ENCODE data around the gene OXLD1. TPM values are rescaled to one million over a fixed set of nuclear protein-coding genes. Genes with fewer than 3 reads are reported as not detected.
"Not testable (repeated sequence)": the region's sequence is repeated elsewhere in the genome, so short reads cannot be mapped to it uniquely, and the experiment has no call there.

Gene OXLD1
- total RNA-seq, 2 experiments from 2014 or later: 53.0 to 56.1 TPM

- not testable (repeated sequence) for H3K9me3 Mint-ChIP-seq, H3K4me1 Mint-ChIP-seq, H3K4me3 Mint-ChIP-seq, H3K27ac Mint-ChIP-seq, H3K27me3 Mint-ChIP-seq
- DNase-seq: peak; percentile 22
- H3K36me3 Mint-ChIP-seq: peaks cover 13% of the 10 kb centered on the region
Measured at GRCh38 chr17:81675515-81676221, 9.3 kb upstream of the OXLD1 start.

- H3K27ac Mint-ChIP-seq: no peak overlapping the region
- peaks cover 2% of the 10 kb centered on the region for H3K4me1 Mint-ChIP-seq
- no peak overlapping the region for H3K4me3 Mint-ChIP-seq
- no peaks in the 10 kb centered on the region for H3K9me3 Mint-ChIP-seq
- no peaks in the 10 kb centered on the region for H3K27me3 Mint-ChIP-seq
- H3K36me3 Mint-ChIP-seq: peaks cover 24% of the 10 kb centered on the region
- DNase-seq: no peak
Measured at GRCh38 chr17:81673561-81674258, 7.3 kb upstream of the OXLD1 start.

DNA sequence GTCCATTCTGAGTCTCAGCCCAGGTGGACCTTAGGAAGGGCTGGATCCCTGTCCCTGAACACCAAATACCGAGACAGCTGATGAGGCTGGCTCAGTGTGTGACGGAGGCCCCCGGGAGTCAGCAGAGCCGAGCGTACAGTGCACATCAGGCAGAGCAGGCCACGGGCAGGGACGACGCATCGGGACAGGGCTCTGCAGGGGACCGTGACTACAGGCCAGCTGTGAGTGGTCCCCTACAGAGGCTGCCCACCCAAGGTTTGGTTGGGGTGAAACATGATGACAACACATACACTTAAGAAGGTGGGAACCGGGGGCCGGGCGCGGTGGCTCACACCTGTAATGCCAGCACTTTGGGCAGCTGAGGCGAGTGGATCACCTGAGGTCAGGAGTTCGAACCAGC lies 6.5 kb upstream of the OXLD1 start:
- Mint-ChIP-seq H3K27me3 (no peaks in the 10 kb centered on the region), H3K9me3 (no peaks in the 10 kb centered on the region), H3K4me1 (peaks cover 8% of the 10 kb centered on the region), H3K36me3 (peaks cover 30% of the 10 kb centered on the region), H3K27ac (no peak overlapping the region), H3K4me3 (no peak overlapping the region)
- no peak for DNase-seq

- H3K4me1 Mint-ChIP-seq: peaks cover 12% of the 10 kb centered on the region
- H3K4me3 Mint-ChIP-seq: no peak overlapping the region
- H3K36me3 Mint-ChIP-seq: peaks cover 34% of the 10 kb centered on the region
- no peak for DNase-seq
- H3K27ac Mint-ChIP-seq: no peak overlapping the region
- H3K27me3 Mint-ChIP-seq: no peaks in the 10 kb centered on the region
- no peaks in the 10 kb centered on the region for H3K9me3 Mint-ChIP-seq
Measured at GRCh38 chr17:81672504-81672903, 6.1 kb upstream of the OXLD1 start.

GRCh38 chr17:81667754-81668153 lies 1.3 kb upstream of the OXLD1 start:
- no peak for DNase-seq
- Mint-ChIP-seq H3K36me3 (peaks cover 59% of the 10 kb centered on the region), H3K4me3 (peak overlapping the region; percentile 98), H3K27ac (peak overlapping the region; percentile 99), H3K4me1 (peaks cover 33% of the 10 kb centered on the region), H3K9me3 (no peaks in the 10 kb centered on the region), H3K27me3 (no peaks in the 10 kb centered on the region)

- H3K4me1 Mint-ChIP-seq: peaks cover 37% of the 10 kb centered on the region
- H3K9me3 Mint-ChIP-seq: no peaks in the 10 kb centered on the region
- H3K36me3 Mint-ChIP-seq: peaks cover 51% of the 10 kb centered on the region
- H3K27ac Mint-ChIP-seq: peak overlapping the region; percentile 99
- no peak for DNase-seq
- peak overlapping the region; percentile 98 for H3K4me3 Mint-ChIP-seq
- H3K27me3 Mint-ChIP-seq: no peaks in the 10 kb centered on the region
Measured at GRCh38 chr17:81666092-81666341, 388 bp downstream of the OXLD1 start.

GRCh38 chr17:81665205-81666091 lies 957 bp downstream of the OXLD1 start:
- peaks cover 51% of the 10 kb centered on the region for H3K36me3 Mint-ChIP-seq
- peak; percentile 65 for DNase-seq
- no peaks in the 10 kb centered on the region for H3K9me3 Mint-ChIP-seq
- peak overlapping the region; percentile 99 for H3K27ac Mint-ChIP-seq
- H3K4me1 Mint-ChIP-seq: peaks cover 37% of the 10 kb centered on the region
- H3K27me3 Mint-ChIP-seq: no peaks in the 10 kb centered on the region
- peak overlapping the region; percentile 98 for H3K4me3 Mint-ChIP-seq

DNA sequence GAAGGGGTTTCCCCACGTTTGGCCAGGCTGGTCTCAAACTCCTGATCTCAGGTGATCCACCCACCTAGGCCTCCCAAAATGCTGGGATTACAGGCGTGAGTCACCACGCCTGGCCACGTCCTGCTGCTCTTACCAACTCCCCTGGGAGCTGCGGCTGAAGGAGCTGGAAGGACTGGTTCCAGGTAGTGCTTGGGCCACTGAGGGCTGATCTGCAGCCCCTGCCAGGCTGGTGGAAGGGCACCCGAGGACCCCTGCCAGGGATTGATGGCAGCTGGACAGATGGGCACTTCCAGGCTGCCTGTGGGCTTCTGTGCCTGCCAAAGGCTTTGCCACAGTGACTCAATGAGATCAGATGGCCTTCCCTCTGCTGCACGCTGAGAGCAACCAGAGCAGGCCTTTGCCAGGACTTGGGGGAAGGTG lies 2.3 kb downstream of the OXLD1 start:
- Mint-ChIP-seq H3K36me3 (peaks cover 42% of the 10 kb centered on the region), H3K27ac (peak overlapping the region; percentile 99), H3K27me3 (no peaks in the 10 kb centered on the region), H3K9me3 (no peaks in the 10 kb centered on the region), H3K4me1 (peaks cover 37% of the 10 kb centered on the region), H3K4me3 (peak overlapping the region; percentile 14)
- peak; percentile 25 for DNase-seq

- H3K36me3 Mint-ChIP-seq: peaks cover 24% of the 10 kb centered on the region
- DNase-seq: no peak
- H3K4me1 Mint-ChIP-seq: peaks cover 26% of the 10 kb centered on the region
- H3K27ac Mint-ChIP-seq: no peak overlapping the region
- H3K9me3 Mint-ChIP-seq: no peaks in the 10 kb centered on the region
- no peaks in the 10 kb centered on the region for H3K27me3 Mint-ChIP-seq
- no peak overlapping the region for H3K4me3 Mint-ChIP-seq
Measured at GRCh38 chr17:81662002-81662401, 4.4 kb downstream of the OXLD1 start.

DNA sequence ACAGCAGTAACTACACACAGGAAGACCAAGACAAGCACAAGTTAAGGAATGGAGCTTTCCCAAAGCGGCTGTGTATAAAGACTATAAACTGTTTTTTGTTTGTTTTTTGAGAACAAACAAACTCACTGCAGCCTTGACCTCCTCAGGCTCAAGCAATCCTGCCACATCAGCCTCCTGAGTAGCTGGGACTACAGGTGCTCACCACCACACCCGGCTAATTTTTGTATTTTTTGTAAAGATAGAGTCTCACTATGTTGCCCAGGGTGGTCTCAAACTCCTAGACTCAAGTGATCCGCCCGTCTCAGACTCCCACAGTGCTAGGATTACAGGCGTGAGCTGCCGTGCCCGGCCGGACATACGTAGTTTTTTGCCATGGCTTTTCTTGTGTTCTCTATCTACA lies 6.0 kb downstream of the OXLD1 start:
- Mint-ChIP-seq H3K36me3 (peaks cover 15% of the 10 kb centered on the region), H3K9me3 (no peaks in the 10 kb centered on the region), H3K4me3 (no peak overlapping the region), H3K27ac (no peak overlapping the region), H3K4me1 (peaks cover 25% of the 10 kb centered on the region), H3K27me3 (no peaks in the 10 kb centered on the region)
- no peak for DNase-seq

GRCh38 chr17:81659038-81659437 lies 7.4 kb downstream of the OXLD1 start:
- Mint-ChIP-seq H3K9me3 (no peaks in the 10 kb centered on the region), H3K27ac (no peak overlapping the region), H3K36me3 (peaks cover under 1% of the 10 kb centered on the region), H3K27me3 (no peaks in the 10 kb centered on the region), H3K4me3 (no peak overlapping the region), H3K4me1 (peaks cover 15% of the 10 kb centered on the region)
- no peak for DNase-seq

GRCh38 chr17:81656835-81657234 lies 9.6 kb downstream of the OXLD1 start:
- no peak overlapping the region for H3K4me3 Mint-ChIP-seq
- H3K4me1 Mint-ChIP-seq: peaks cover 12% of the 10 kb centered on the region
- no peaks in the 10 kb centered on the region for H3K9me3 Mint-ChIP-seq
- no peak overlapping the region for H3K27ac Mint-ChIP-seq
- DNase-seq: no peak
- H3K27me3 Mint-ChIP-seq: peaks cover 4% of the 10 kb centered on the region
- no peaks in the 10 kb centered on the region for H3K36me3 Mint-ChIP-seq

DNA sequence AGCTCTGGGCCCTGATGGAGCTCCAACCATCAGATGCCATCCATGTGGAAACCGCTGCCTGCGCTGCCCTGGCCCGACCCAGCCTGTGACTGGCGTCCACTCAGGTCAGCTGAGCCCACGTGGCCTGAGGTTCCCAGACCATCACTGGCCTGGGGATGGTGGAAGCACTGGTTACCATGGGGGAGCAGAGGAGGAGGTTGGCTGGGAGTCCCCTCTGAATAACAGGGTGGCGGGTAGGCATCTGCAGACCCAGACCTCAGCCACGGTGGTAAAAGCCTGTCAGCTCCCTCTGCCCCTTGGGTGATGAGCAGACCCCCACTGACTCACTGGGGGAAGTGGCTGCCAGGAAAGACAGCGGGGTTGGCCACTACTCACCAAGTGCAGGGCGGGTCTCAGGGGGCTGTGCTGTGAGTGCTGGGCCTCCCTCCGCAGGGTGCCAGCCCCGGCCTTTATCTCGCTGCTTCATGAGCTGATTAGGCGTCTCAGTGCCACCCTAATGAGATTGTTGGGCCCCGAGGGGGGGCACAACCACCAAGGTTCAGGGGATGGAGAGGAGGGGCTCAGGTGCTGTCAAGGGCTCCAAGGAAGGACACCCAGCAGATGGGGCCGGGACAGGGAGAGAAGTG lies 10.2 kb downstream of the OXLD1 start, which contains the start of gene PDE6G:
TSS of gene PDE6G (minus strand) at position 425 of the 626 bp plus-strand sequence. CDS start 3,237 bp downstream, outside the sequence.
- Mint-ChIP-seq H3K4me1 (peaks cover 13% of the 10 kb centered on the region), H3K27me3 (peaks cover 4% of the 10 kb centered on the region), H3K27ac (no peak within 1 kb of the TSS), H3K9me3 (no peaks in the 10 kb centered on the region), H3K4me3 (no peak within 1 kb of the TSS), H3K36me3 (no peaks in the 10 kb centered on the region)
- no peak for DNase-seq

DNA sequence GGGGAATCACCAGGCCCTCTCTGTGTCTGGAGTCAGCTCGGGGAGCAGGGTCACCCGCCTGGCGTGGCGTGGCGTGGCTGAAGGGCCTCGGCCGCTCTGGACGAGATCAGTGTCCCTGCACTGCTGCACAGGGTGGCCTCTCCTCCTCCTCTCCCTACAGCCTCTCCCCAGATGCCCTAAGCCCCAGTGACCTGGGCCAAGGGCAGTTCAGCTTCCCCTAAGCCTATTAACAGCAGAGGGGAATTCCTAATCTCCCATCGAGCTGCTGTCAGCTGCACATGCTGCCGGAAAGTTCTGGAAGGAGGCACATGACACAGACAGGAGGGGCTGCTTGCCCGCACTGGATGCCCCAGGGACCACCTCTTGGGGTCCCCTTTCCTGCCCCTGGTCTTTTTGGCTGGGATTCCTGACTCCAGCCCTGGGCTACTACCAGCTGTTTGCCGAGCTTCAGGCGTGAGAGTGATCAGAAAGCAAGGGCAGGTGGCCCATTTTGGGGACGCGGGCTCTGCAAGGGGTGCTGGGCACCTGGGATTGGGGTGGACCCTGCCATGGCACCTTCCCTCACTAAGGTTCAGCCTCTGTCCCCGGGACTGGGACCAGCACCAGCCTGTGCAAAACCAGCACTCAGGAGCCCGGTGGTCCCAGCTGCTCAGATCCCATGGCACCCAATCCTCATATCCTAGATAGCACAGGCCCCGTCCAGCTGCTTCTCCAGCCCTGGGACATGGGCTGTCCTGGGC lies 10.9 kb downstream of the OXLD1 start:
- DNase-seq: no peak
- Mint-ChIP-seq H3K27ac (no peak overlapping the region), H3K4me3 (no peak overlapping the region), H3K36me3 (no peaks in the 10 kb centered on the region), H3K9me3 (no peaks in the 10 kb centered on the region), H3K27me3 (peaks cover 4% of the 10 kb centered on the region), H3K4me1 (peaks cover 13% of the 10 kb centered on the region)
